Keratinocyte (primary cell): Measurements from ENCODE around the gene SYNE4. TPM values are rescaled to one million over a fixed set of nuclear protein-coding genes. Genes with fewer than 3 reads are reported as not detected.

ENCODE experiments used
- DNase-seq: peaks from one replicate; pipeline ENCODE4 v3.0.0-alpha.2; 2011; ENCODE audit warnings: low read depth, missing footprints, low spot score
- FAIRE-seq: peaks from 2 replicates; lab custom pipeline; 2011; peaks lifted over from hg19 to GRCh38; lab: Jason Lieb, UNC
- H2AFZ ChIP-seq: 2 replicates; pipeline ENCODE4 v1.6.0; 2012; ENCODE audit warnings: low read length, control low read depth, inconsistent platforms; ENCODE audit not compliant: control insufficient read depth
- H3K27ac ChIP-seq: 2 replicates; pipeline ENCODE4 v1.5.1; 2011; ENCODE audit warnings: low read length; ENCODE audit not compliant: control insufficient read depth, insufficient read depth
- H3K27me3 ChIP-seq: 3 replicates; pipeline ENCODE4 v1.6.0; 2011; ENCODE audit warnings: low read length; ENCODE audit not compliant: control insufficient read depth, insufficient read depth; ENCODE audit errors: extremely low read depth
- H3K36me3 ChIP-seq, 2 experiments: 2 replicates in 1 of 2; 3 replicates in 1 of 2; pipeline ENCODE4 v1.5.1; 2011; ENCODE audit warnings: low read length in 2 of 2, mild to moderate bottlenecking in 1 of 2; ENCODE audit not compliant: control insufficient read depth in 2 of 2, insufficient read depth in 2 of 2; ENCODE audit errors: extremely low read depth in 1 of 2
- H3K4me1 ChIP-seq: 3 replicates; pipeline ENCODE4 v1.5.1; 2011; ENCODE audit warnings: low read length; ENCODE audit not compliant: control insufficient read depth, insufficient read depth; ENCODE audit errors: extremely low read depth
- H3K4me2 ChIP-seq: 3 replicates; pipeline ENCODE4 v1.6.0; 2011; ENCODE audit warnings: low read depth, low read length; ENCODE audit not compliant: control insufficient read depth, insufficient read depth; ENCODE audit errors: extremely low read depth
- H3K4me3 ChIP-seq, 3 experiments: fragments of 200-600 bp in 1 of 3; sonication (generic) in 1 of 3; 2 replicates in 2 of 3; 3 replicates in 1 of 3; pipeline ENCODE4 v1.5.1; 2011 to 2016; ENCODE audit warnings: low read length in 3 of 3, mild to moderate bottlenecking in 3 of 3, control low read depth in 2 of 3, inconsistent platforms in 1 of 3, low read depth in 1 of 3, mixed read lengths in 1 of 3, mixed run types in 1 of 3, moderate library complexity in 1 of 3; ENCODE audit not compliant: control insufficient read depth in 2 of 3, insufficient read depth in 2 of 3; ENCODE audit errors: extremely low read depth in 1 of 3
- H3K79me2 ChIP-seq: 2 replicates; pipeline ENCODE4 v1.6.0; 2012; ENCODE audit warnings: low read length; ENCODE audit not compliant: control insufficient read depth, insufficient read depth
- H3K9ac ChIP-seq: 3 replicates; pipeline ENCODE4 v1.6.0; 2011; ENCODE audit warnings: low read length; ENCODE audit not compliant: control insufficient read depth, insufficient read depth; ENCODE audit errors: extremely low read depth
- H3K9me1 ChIP-seq: 3 replicates; pipeline ENCODE4 v1.6.0; 2011; ENCODE audit warnings: low read length; ENCODE audit not compliant: control insufficient read depth, insufficient read depth; ENCODE audit errors: extremely low read depth
- H3K9me3 ChIP-seq: 2 replicates; pipeline ENCODE4 v1.5.1; 2012; ENCODE audit warnings: low read depth, low read length; ENCODE audit not compliant: control insufficient read depth
- H4K20me1 ChIP-seq: 3 replicates; pipeline ENCODE4 v1.6.0; 2011; ENCODE audit warnings: low read length; ENCODE audit not compliant: control insufficient read depth, insufficient read depth; ENCODE audit errors: extremely low read depth
- EZH2 ChIP-seq: IDR thresholded peaks from one replicate; pipeline ENCODE4 v1.6.1; 2012; ENCODE audit warnings: inconsistent platforms, mild to moderate bottlenecking, low read length, moderate library complexity
- dilution Hi-C: fragments of 300-500 bp; cut with MboI; formaldehyde crosslinking; loops from one replicate; pipeline ENCODE4 v1.7.0; 2020; ENCODE audit warnings: low sequenced_read_pairs; ENCODE audit not compliant: extremely low pct_ligation_motif_present
- polyA plus RNA-seq, 5 experiments: library from polyadenylated mRNA; depleted of rRNA in 3 of 5; stranded (reverse) in 3 of 5; stranded (forward) in 1 of 5; unstranded in 1 of 5; fragments of >200 nt; gene quantifications; 1 replicate in 1 of 5; 2 replicates in 3 of 5; 3 replicates in 1 of 5; pipeline versions ENCODE4 v1.2.1 to v1.2.3, GENCODE V29; 2011 to 2012; ENCODE audit warnings: missing spikeins in 2 of 5, low read depth in 1 of 5, low replicate concordance in 1 of 5
- TF ChIP-seq, protein P1 (sequence below), 3 experiments: IDR thresholded peaks in 1 of 3; conservative IDR thresholded peaks in 1 of 3; optimal IDR thresholded peaks in 1 of 3; 2 replicates in 2 of 3; 3 replicates in 1 of 3; pipeline versions ENCODE3 to v1.5.1; 2011; ENCODE audit warnings: low read length in 3 of 3, mild to moderate bottlenecking in 3 of 3, moderate library complexity in 2 of 3, control low read depth in 1 of 3, inconsistent platforms in 1 of 3; ENCODE audit not compliant: insufficient read depth in 2 of 3; ENCODE audit errors: extremely low read depth in 1 of 3

The SYNE4 gene
- polyA plus RNA-seq, 1 donor (not counting 4 experiments of a cell fraction or from before 2014, with no cell fraction given): 0.28 TPM

DNA sequence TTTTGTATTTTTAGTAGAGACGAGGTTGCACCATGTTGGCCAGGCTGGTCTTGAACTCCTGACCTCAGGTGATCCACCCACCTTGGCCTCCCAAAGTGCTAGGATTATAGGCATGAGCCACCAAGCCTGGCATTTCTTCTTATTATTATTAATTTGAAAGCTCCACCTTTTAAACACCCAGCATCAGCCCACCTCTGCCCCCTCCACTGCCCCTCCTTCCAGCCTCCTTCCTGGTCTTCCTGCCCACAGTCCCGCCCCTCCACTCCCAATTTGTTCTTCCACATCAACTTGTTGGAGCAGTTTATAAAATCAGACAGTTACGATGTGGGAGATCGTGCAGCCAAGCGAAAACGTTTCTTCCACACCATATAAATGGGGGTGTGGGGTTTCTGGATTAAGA, 31.9 kb upstream of the SYNE4 start:
- dilution Hi-C loops: no loop called here
- no peak overlapping the region for H3K9ac ChIP-seq

DNA sequence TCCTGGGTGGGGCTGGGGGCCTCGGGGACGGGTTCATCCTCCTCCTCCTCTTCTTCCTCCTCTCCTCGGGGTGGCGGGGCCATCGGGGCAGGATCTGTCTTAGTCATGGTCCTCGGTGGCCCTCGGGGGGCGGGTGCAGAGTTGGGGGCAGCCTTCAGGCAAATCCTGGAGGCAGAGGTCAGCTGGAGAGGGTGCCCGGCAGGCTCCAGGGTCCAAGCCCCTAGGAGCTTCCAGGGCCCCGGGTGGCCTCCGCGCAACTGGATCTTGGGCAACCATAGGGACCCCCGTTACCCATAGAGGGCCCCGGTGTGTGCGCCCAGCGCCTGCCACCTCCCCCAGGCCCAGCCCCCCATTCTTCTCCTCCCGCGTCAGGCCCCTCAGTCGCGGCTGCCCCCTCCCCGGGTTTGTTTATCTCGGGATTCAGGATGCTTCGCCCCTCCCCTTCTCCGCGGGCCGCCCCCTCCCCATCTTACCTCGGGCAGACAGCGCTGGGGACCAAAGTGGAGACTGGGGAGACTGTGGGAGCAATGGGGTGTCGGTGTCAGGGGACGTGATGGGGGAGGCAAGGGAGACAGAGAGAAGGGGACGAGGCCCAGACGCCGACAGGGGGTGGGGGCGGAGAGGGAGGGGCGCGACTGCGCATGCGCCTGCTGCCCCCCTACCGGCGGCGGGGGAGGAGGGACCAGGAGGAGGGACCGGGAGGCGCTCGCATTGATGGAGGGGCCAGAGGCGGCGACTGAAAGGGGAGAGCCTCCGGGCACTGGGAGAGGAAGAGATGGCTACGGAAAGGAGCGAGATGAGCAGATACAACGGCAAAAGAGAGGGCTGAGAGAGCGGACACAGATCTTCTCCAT, 23.9 kb upstream of the SYNE4 start, which contains the start of gene CLIP3:
CLIP3 (minus strand) TSS at position 623 of the 854 bp plus-strand sequence; CDS start at position 107, 516 bp downstream.
- H2AFZ ChIP-seq: no peak within 1 kb of the TSS
- no peaks in the 10 kb centered on the region for H3K27me3 ChIP-seq
- H3K9ac ChIP-seq: no peak within 1 kb of the TSS
- H3K36me3 ChIP-seq: no peaks in the 10 kb centered on the region
- H3K4me3 ChIP-seq: peak within 1 kb of the TSS in 1 of 3 experiments; percentile 38
- H4K20me1 ChIP-seq: no peaks in the 10 kb centered on the region
- no peak for DNase-seq
- H3K27ac ChIP-seq: no peak within 1 kb of the TSS
- no peaks in the 10 kb centered on the region for H3K79me2 ChIP-seq
- no peaks in the 10 kb centered on the region for H3K9me3 ChIP-seq
- H3K4me2 ChIP-seq: no peak within 1 kb of the TSS
- dilution Hi-C loops: no loop called here
- FAIRE-seq: no peak
- TF ChIP-seq, protein P1, sequence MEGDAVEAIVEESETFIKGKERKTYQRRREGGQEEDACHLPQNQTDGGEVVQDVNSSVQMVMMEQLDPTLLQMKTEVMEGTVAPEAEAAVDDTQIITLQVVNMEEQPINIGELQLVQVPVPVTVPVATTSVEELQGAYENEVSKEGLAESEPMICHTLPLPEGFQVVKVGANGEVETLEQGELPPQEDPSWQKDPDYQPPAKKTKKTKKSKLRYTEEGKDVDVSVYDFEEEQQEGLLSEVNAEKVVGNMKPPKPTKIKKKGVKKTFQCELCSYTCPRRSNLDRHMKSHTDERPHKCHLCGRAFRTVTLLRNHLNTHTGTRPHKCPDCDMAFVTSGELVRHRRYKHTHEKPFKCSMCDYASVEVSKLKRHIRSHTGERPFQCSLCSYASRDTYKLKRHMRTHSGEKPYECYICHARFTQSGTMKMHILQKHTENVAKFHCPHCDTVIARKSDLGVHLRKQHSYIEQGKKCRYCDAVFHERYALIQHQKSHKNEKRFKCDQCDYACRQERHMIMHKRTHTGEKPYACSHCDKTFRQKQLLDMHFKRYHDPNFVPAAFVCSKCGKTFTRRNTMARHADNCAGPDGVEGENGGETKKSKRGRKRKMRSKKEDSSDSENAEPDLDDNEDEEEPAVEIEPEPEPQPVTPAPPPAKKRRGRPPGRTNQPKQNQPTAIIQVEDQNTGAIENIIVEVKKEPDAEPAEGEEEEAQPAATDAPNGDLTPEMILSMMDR (optimal IDR thresholded peaks at IDR 0.05 in 1 of 3, IDR thresholded peaks at IDR 0.05 in 1 of 3, conservative IDR thresholded peaks at IDR 0.05 in 1 of 3; ENCODE audit: extremely low read depth in 1 of 3, insufficient read depth in 2 of 3, low read length in 3 of 3): no peak
- H3K4me1 ChIP-seq: no peaks in the 10 kb centered on the region
- H3K9me1 ChIP-seq: no peaks in the 10 kb centered on the region

More for the DNA sequence above, 31.9 kb upstream of the SYNE4 start:
- no peaks in the 10 kb centered on the region for H3K9me3 ChIP-seq
- no peaks in the 10 kb centered on the region for H3K79me2 ChIP-seq
- no peak for DNase-seq
- H3K27me3 ChIP-seq: no peaks in the 10 kb centered on the region
- no peaks in the 10 kb centered on the region for H3K36me3 ChIP-seq
- H3K4me1 ChIP-seq: peaks cover 5% of the 10 kb centered on the region
- no peak overlapping the region for H3K4me2 ChIP-seq
- H2AFZ ChIP-seq: no peak overlapping the region
- H3K4me3 ChIP-seq: no peak overlapping the region
- FAIRE-seq: no peak
- H3K9me1 ChIP-seq: no peaks in the 10 kb centered on the region
- TF ChIP-seq EZH2: no peak
- TF ChIP-seq, protein P1 (optimal IDR thresholded peaks at IDR 0.05 in 1 of 3, IDR thresholded peaks at IDR 0.05 in 1 of 3, conservative IDR thresholded peaks at IDR 0.05 in 1 of 3; ENCODE audit: extremely low read depth in 1 of 3, insufficient read depth in 2 of 3, low read length in 3 of 3): no peak
- no peak overlapping the region for H3K27ac ChIP-seq
- no peaks in the 10 kb centered on the region for H4K20me1 ChIP-seq
